SK-N-MC (cell line): ENCODE results near the gene EAPP.
"Not testable (repeated sequence)": the region's sequence is repeated elsewhere in the genome, so short reads cannot be mapped to it uniquely, and the experiment has no call there.

Experiments
- EZH2 ChIP-seq: fragments of 200-600 bp; sonication (generic); IDR thresholded peaks from one replicate; pipeline ENCODE4 v1.6.1; 2017; ENCODE audit warnings: antibody characterized with exemption
- FOXP2 ChIP-seq: optimal IDR thresholded peaks from 2 replicates; pipeline ENCODE3; 2011; ENCODE audit warnings: mild to moderate bottlenecking, moderate library complexity; ENCODE audit not compliant: insufficient read depth; ENCODE audit errors: extremely low read length, control extremely low read depth
- POLR2AphosphoS5 ChIP-seq: IDR thresholded peaks from 2 replicates; pipeline ENCODE4 v1.6.1; 2012; ENCODE audit warnings: mild to moderate bottlenecking, low read depth, low read length, borderline replicate concordance

GRCh38 chr14:34562037-34562775 lies 22.7 kb upstream of the EAPP start:
- TF ChIP-seq POLR2AphosphoS5, EZH2, FOXP2: not testable (repeated sequence)
